ENCODE results near the gene TSPAN14.
"Not testable (repeated sequence)": the region's sequence is repeated elsewhere in the genome, so short reads cannot be mapped to it uniquely, and the experiment has no call there.

The TSPAN14 gene

GRCh38 chr10:80468806-80469421 is 14.8 kb downstream of the TSPAN14 start:
- DNase-seq (ENCODE audit: low spot score): no peak

DNA sequence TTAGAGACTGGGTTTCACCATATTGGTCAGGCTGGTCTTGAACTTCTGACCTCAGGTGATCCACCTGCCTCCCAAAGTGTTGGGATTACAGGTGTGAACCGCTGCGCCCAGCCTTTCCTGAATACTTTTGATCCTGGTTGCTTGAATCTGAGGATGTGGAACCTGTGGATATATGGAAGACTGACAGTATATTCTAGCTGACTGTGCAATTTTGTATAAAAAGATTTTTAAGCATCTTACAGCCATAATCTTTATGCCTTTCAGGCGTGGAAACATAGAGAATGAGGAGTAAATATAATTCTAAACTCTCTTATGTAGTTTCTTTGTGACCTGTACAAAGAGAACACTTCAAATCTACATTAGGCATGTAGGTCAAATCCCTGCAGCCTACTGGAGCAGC is 16.2 kb downstream of the TSPAN14 start:
- DNase-seq (ENCODE audit: low spot score): no peak

- no peak for DNase-seq (ENCODE audit: low spot score)
Observed at GRCh38 chr10:80471001-80471400, 16.9 kb downstream of the TSPAN14 start.

DNA sequence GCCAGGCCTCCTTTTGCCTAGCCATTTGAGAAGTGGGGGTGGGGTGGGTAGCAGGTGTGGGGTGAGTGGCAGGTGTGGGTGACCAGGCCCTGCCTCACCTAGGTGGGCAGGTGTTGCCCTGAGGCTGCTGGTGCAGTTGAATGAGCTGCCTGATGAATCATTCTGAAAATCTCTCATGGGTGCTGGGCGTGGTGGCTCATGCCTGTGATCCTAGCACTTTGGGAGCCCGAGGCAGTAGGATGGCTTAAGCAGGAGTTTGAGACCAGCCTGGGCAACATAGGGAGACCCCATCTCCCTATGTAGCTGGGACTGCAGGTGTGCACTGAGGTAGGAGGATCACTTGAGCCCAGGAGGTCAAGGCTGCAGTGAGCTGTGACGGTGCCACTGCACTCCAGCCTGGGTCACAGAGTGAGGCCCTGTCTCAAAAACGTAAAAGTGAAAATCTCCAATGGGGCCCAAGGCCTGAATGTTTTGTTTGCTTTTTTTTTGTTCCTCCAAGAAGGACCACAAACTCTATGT is 17.7 kb downstream of the TSPAN14 start:
- DNase-seq (ENCODE audit: low spot score): no peak

DNA sequence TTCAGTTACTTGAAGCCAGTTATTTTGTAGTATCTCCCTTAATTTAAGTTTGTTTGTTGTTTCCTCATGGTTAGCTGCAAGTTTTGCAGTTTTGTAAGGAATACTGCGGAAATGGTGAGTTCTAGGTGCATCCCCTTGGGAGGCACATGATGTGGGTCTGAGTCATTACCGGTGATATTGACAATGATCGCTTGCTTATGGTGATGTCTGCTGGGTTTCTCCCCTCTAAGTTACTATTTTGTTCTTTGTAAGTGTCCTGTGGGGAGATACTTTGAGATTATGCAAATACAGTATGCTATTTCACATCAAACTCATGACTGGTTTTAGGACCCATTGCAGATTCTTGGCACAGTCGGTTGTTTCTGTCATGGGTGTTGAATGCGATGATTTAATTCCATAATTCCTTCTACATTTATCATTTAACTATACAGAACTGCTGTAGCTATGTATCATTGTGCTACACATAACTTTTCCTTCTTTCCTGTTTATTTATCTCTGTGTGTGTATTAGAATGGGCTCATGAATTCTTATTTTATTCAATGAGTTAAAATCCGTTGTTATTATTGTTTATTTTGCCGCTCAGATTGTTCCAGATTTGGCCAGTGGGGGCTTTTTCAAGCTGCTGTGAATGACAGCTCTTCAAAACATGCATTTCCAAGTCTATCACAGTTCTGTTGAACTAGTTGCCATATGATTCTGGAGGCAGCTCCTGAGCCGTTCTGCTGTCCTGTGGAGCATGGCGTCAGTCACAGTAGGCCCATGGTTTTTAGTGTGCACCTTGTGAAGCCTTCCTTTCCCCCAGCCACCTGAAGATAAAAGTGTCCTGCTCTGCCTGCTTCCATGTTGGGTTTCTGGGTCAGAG is 18.4 kb downstream of the TSPAN14 start:
- no peak for DNase-seq (ENCODE audit: low spot score)

GRCh38 chr10:80473096-80473657 is 19.1 kb downstream of the TSPAN14 start:
- DNase-seq (ENCODE audit: low spot score): no peak

GRCh38 chr10:80473692-80474596 is 19.8 kb downstream of the TSPAN14 start:
- no peak for DNase-seq (ENCODE audit: low spot score)

DNA sequence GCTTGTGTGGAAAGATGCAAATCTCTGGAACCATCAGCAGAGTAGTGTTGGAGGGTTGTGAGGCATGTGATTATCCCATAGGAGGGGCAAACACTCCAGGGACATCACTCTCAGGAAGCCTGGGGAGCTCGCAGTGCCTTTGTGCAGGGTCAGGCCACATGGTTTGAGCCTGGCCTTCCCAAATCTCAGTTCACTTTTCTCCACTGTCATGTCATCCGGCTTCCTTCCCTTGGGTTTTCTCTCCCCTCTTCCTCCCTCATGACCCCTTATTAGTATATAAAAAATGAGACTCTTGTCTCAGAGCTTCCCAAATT is 20.4 kb downstream of the TSPAN14 start:
- no peak for DNase-seq (ENCODE audit: low spot score)

DNA sequence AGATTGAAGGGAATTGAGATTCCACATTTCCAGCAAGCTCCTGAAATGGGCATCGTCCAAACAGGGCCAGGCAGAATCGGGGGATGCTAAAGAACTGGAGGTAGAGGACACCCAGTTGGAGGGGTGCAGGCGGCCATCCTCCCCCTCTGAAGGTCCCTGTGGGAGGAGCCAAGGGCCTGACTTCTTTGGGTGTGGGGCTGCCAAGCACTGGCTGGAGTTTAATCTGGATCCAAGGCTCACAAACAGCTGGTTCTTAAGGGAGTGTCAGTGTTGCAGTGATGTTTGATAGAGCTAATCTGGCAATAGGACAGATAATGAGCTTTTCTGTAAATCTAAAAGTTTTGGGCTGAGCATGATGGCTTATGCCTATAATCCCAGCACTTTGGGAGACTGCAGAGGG is 20.8 kb downstream of the TSPAN14 start:
- no peak for DNase-seq (ENCODE audit: low spot score)

GRCh38 chr10:80475641-80476040 is 21.5 kb downstream of the TSPAN14 start:
- DNase-seq (ENCODE audit: low spot score): not testable (repeated sequence)

GRCh38 chr10:80476685-80477084 is 22.6 kb downstream of the TSPAN14 start:
- DNase-seq (ENCODE audit: low spot score): no peak

DNA sequence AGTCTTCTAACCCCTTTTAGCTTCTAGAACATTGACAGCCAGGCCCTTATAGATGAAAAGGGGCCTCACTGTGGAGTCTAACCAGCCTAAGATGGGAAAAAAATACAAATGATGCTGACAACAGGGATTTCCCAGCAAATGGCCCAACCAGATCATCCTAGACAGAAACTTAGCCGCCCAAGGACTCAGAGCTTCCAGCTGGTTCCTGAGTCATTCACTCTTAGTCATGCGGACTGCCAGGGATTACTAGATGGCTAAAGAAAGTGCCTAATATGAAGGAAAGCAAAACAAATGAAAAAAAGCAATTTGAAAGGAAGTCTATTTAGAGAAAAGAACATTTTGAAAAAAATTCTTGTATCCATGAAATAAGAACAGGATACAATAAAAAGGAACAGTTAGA is 23.7 kb downstream of the TSPAN14 start:
- DNase-seq (ENCODE audit: low spot score): no peak

DNA sequence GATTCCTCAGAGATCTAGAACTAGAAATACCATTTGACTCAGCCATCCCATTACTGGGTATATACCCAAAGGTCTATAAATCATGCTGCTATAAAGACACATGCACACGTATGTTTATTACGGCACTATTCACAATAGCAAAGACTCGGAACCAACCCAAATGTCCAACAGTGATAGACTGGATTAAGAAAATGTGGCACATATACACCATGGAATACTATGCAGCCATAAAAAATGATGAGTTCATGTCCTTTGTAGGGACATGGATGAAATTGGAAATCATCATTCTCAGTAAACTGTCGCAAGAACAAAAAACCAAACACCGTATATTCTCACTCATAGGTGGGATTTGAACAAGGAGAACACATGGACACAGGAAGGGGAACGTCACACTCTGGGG is 26.3 kb downstream of the TSPAN14 start:
- DNase-seq (ENCODE audit: low spot score): not testable (repeated sequence)

DNA sequence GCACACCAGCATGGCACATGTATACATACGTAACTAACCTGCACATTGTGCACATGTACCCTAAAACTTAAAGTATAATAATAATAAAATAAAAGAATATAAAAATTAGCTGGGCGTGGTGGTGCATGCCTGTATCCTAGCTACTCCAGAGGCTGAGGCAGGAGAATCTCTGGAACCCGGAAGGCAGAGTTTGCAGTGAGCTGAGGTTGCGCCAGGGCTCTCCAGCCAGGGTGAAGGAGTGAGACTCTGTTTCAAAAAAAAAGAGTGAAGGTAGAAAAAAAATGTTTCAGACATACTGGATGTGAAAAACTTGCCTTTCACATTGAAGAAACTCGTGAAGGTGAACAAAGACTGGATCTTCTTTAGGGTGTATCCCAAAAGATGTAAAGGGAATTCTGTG is 26.7 kb downstream of the TSPAN14 start:
- no peak for DNase-seq (ENCODE audit: low spot score)

GRCh38 chr10:80484243-80484642 is 30.1 kb downstream of the TSPAN14 start:
- DNase-seq (ENCODE audit: low spot score): no peak

GRCh38 chr10:80484676-80485075 is 30.6 kb downstream of the TSPAN14 start:
- DNase-seq (ENCODE audit: low spot score): no peak

DNA sequence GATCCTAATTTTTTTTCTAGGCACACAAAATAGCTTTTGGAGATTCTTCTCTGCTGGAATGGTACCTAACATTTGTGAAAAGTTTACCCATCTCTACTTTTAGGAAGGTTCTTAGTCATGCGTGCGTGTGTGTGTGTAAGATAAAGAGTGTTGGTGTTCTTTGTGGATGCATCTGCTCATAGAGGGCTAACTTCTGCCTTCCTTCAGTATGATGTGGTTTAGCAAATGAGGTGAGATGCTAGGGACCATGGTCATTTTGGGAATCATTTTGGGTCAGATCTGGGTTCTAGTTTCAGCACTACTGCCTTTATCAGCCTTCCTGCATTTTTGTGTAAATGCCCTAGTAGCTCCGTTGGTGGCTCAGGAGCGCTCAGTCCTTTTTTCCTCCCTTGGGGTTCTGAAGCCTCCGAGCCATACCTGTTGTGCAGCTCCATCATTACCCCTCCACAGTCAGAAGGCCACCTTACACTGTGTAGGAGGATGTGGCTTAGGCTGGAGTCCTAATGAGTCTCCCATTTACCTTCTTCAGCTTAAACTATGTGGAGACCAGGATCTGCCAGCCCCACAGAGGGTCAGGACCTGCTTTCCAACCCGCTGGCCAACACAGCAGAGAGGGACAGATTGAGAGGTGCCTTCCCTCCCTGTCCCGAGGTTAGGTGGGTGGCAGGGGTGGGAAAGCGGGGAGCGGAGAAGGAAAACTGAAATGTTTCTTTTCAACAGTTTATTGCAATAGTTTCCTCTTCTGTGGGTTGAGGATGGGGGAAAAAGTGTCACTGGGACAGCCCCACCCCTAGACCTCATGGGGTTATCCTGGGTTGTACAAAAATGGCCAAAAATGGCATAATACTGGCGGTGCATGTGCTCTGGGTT is 31.2 kb downstream of the TSPAN14 start:
- DNase-seq (ENCODE audit: low spot score): no peak

- DNase-seq (ENCODE audit: low spot score): no peak
Observed at GRCh38 chr10:80485946-80486764, 32.0 kb downstream of the TSPAN14 start.

- no peak for DNase-seq (ENCODE audit: low spot score)
Observed at GRCh38 chr10:80486785-80487420, 32.8 kb downstream of the TSPAN14 start.

GRCh38 chr10:80487421-80487785 is 33.3 kb downstream of the TSPAN14 start:
- no peak for DNase-seq (ENCODE audit: low spot score)

Measured in Ammon's horn (tissue), 1 donor.